Mammary epithelial cell (primary cell): ENCODE results near the gene MRPL20.

Experiments used
- EZH2 ChIP-seq: IDR thresholded peaks from 2 replicates; pipeline ENCODE4 v1.6.1; 2012; ENCODE audit warnings: low read length, inconsistent platforms, borderline replicate concordance
- TF ChIP-seq, protein P1 (sequence below), 2 donors: IDR thresholded peaks in 1 of 2; conservative IDR thresholded peaks in 1 of 2; 2 replicates each; pipeline ENCODE4 v1.5.1; 2011 to 2012; ENCODE audit warnings: inconsistent platforms in 2 of 2, low read length in 2 of 2, mild to moderate bottlenecking in 2 of 2, control low read depth in 1 of 2, low read depth in 1 of 2; ENCODE audit not compliant: insufficient read depth in 1 of 2; ENCODE audit errors: extremely low read depth in 1 of 2

DNA sequence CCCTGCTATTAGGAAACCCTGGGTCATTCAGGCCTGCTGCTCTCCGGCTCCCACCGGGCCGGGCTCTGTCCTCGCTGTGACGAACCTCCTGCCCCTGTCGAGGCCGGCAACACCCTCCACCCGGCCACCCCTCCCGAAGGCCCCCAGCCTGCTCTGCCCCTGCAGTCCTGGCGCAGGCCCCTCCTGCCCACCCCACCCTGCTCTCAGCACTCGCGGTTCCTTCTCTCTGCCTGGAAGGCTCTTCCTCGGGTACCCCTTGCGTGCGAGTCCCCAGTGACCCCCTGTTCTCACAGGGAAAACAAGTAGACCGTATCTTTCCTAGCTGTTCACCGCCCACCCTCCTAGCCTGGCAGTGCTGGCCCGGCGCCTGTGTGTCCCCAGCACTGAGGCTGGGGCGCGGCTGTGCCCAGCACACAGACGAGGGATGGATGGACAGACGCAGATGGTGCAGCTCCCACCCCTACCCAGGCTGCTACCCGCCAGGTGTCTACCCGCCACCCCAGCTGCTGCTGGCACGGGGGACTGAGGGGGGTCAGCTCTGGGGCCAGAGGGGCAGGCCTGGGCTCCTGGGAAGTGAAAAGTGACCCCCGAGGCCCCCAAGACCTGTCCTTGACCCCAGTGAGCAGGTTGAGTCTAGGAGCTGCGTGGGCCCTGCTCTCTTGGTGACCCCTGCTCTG is 25.3 kb upstream of the MRPL20 start:
- TF ChIP-seq, protein P1, sequence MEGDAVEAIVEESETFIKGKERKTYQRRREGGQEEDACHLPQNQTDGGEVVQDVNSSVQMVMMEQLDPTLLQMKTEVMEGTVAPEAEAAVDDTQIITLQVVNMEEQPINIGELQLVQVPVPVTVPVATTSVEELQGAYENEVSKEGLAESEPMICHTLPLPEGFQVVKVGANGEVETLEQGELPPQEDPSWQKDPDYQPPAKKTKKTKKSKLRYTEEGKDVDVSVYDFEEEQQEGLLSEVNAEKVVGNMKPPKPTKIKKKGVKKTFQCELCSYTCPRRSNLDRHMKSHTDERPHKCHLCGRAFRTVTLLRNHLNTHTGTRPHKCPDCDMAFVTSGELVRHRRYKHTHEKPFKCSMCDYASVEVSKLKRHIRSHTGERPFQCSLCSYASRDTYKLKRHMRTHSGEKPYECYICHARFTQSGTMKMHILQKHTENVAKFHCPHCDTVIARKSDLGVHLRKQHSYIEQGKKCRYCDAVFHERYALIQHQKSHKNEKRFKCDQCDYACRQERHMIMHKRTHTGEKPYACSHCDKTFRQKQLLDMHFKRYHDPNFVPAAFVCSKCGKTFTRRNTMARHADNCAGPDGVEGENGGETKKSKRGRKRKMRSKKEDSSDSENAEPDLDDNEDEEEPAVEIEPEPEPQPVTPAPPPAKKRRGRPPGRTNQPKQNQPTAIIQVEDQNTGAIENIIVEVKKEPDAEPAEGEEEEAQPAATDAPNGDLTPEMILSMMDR (conservative IDR thresholded peaks at IDR 0.05 in 1 of 2, IDR thresholded peaks at IDR 0.05 in 1 of 2; ENCODE audit: extremely low read depth in 1 of 2, insufficient read depth in 1 of 2, low read depth in 1 of 2, low read length in 2 of 2) = no peak
- no peak for TF ChIP-seq EZH2
